ENCODE results near the gene ZNF407. TPM values are rescaled to one million over a fixed set of nuclear protein-coding genes. Genes with fewer than 3 reads are reported as not detected.

ZNF407 gene, protein sequence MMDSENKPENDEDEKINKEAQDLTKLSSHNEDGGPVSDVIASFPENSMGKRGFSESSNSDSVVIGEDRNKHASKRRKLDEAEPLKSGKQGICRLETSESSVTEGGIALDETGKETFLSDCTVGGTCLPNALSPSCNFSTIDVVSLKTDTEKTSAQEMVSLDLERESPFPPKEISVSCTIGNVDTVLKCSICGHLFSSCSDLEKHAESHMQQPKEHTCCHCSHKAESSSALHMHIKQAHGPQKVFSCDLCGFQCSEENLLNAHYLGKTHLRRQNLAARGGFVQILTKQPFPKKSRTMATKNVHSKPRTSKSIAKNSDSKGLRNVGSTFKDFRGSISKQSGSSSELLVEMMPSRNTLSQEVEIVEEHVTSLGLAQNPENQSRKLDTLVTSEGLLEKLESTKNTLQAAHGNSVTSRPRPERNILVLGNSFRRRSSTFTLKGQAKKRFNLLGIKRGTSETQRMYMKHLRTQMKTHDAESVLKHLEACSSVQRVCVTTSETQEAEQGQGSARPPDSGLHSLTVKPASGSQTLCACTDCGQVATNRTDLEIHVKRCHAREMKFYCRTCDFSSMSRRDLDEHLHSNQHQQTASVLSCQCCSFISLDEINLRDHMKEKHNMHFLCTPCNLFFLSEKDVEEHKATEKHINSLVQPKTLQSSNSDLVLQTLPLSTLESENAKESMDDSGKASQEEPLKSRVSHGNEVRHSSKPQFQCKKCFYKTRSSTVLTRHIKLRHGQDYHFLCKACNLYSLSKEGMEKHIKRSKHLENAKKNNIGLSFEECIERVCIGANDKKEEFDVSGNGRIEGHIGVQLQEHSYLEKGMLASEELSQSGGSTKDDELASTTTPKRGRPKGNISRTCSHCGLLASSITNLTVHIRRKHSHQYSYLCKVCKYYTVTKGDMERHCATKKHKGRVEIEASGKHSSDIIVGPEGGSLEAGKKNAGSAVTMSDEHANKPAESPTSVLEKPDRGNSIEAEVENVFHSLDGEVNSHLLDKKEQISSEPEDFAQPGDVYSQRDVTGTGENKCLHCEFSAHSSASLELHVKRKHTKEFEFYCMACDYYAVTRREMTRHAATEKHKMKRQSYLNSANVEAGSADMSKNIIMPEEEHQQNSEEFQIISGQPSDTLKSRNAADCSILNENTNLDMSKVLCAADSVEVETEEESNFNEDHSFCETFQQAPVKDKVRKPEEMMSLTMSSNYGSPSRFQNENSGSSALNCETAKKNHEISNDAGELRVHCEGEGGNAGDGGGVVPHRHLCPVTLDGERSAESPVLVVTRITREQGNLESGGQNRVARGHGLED (N-terminal part only)
- 16.6 and 21.0 TPM in 2 replicates for total RNA-seq

DNA sequence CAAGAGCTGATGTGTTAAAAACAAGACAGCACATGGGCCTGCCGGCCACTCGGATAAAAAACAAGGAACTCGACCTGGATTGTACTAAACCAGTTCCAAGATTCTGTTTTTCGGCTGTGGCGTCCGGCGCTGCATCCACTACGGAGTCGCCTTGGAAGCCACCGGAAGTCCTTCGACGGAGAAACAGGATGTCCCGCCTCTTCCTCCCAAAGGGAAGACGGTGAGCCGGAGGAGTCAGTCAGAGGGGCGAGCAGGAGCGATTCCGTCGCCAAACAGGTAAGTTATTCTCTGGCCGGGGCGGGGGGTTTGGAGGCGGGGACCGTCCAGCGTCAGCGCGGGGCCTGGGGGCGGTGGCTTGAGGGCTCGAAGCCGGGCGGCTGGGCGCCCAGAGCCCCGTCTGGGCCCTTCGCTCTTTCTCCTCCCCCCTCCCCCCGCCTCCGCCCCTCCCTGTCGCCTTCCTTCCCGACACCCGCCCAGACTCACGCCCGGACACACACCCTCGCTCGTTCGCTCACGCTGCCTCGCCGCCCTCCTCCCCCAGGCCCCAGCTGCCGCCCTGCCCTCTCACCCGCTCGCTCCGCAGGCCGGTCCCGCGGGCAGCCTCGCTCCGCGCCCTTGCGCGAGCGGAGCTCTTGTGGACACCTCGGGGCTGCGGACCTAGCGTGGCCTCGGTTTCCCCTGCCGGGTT, at the start of gene ZNF407:
TSS of gene ZNF407 (plus strand) at position 209 of the 688 bp plus-strand sequence. CDS start 33,150 bp downstream, outside the sequence.

Other genes with a start within 250 kb of the ZNF407 start
- not detected in 2 replicates for gene DIPK1C, start 140.6 kb upstream of the ZNF407 start, total RNA-seq
- 43.7 and 116 TPM in 2 replicates for gene CNDP2, start 101.5 kb upstream of the ZNF407 start, total RNA-seq
- not detected in 2 replicates for gene CNDP1, start 63.4 kb upstream of the ZNF407 start, total RNA-seq

All from smooth muscle cell of the umbilical artery (primary cell).